GM21619 (cell line): ENCODE measurements around the gene UPK3BL1.
"Not testable (repeated sequence)": the region's sequence is repeated elsewhere in the genome, so short reads cannot be mapped to it uniquely, and the experiment has no call there.

ENCODE experiments used
- ATAC-seq: cut with Tn5 transposase; IDR thresholded peaks from one replicate; pipeline ENCODE4 v1.9.1; 2021; ENCODE audit not compliant: unreplicated experiment

UPK3BL1 gene

DNA sequence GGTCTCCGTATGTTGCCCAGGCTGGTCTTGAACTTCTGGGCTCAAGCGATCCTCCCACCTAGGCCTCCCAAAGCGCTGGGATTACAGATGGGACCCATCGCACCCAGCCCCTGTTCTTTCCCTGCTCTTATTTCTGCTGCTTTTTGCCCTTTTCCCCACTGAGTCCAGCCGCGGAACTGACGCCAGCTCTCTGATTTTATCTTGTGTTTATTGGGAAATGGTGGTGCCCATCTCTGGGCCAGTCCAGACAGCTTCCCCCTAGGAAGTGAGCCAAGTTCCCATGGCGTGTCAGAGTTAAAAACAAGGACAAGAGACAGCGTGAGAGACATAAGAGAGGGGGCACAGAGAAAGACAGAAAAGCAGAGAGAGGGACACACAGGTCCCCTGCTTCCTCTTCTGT lies 12.0 kb downstream of the UPK3BL1 start:
- ATAC-seq: not testable (repeated sequence)

DNA sequence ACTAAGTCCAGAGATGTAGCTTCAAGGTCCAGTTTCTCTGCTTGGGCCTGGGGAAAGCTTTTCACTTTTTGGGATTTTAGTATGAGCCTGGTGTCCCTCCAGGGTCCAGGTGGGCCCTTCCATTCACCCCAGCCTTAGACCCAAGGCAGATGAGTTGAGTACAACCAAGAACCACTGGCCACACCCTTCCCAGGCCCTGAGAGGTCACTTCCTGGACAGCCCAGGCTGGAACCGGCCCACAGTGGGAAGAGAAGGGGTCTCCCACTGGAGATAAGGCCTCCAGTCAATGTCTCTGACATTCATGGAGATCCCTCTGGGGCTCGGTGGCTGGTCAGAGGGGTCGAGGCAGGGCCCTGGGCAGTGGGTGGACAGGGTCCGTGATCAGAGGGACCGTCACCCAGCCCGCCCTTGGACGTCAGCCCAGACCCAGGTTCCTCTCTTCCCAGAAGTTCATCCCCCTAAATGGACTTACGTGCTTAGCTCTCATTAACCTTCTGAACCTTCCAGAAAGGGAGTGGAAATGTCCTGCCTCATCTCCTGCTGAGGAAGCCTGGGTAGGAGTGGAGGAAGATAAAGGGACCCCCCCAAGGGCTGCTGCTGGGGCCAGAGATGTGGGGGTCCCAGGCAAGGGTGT lies 15.2 kb downstream of the UPK3BL1 start:
- not testable (repeated sequence) for ATAC-seq

DNA sequence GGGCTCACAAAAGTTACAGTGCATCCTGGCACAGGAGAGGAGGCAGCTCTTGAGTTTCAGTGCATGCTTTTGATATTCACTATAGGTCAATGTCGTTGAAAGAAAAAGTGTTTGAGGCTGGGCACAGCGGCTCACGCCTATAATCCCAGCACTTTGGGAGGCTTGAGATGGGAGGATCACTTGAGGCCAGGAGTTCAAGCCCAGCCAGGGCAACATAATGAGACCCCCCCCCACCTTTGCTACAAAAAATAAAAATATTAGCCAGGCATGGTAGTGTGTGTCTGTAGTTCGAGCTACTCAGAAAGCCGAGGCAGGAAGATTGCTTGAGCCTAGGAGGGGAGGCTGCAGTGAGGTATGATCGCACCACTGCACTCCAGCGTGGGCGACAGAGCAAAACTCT lies 24.5 kb downstream of the UPK3BL1 start:
- ATAC-seq: not testable (repeated sequence)

DNA sequence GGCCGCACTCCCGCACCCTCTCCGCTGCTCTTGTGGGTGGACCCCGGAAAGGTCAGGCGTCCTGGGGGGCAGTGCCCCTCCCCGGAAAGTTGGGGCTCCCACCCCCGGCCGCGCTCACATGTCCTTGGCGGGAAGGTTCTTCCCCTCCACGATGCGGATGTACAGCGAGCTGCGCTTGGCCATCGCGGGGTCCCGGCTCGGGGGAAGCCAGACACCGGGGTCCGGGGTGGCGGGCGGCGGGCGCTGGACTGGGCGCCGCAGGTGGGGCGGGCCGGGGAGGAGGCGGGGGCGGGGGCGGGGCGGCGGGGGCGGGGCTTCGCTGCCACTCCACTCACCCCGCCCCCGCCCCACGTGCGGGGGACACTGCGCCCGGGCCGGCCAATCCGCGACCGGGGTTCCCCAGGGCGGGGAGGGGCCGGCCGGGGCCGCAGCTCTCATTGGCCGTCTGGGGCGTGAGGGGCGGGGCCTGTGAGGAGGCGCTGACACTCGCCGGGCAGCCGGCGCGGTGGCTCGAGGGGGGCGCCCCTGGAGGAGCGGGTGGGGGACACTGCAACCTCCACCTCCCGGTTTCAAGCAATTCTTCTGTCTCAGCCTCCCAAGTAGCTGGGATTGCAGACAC lies 26.0 kb downstream of the UPK3BL1 start, which contains the start of gene RASA4:
Gene RASA4 (minus strand): TSS at position 250 of the 619 bp plus-strand sequence. CDS start 67 bp downstream, at position 183.
- peak; percentile 48 for ATAC-seq

DNA sequence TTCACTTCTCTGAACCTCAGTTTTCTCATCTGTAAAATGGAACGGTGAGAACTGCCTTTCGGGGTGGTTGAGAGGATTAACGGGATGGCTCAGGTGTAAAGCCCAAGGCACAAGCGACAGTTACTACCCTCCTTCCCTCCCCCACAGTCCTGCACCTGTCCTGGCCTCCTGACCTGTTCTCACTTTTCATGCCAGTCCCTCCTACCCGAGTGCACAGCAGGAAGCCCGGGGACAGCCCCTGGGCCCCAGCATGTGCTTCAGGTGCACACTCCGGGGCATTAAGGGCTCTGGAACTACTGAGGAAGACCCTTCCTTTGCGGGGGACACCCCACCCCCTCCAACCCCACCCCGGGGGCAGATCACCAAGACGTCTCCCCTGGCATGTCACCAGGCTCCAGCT lies 26.7 kb downstream of the UPK3BL1 start:
- ATAC-seq: not testable (repeated sequence)

DNA sequence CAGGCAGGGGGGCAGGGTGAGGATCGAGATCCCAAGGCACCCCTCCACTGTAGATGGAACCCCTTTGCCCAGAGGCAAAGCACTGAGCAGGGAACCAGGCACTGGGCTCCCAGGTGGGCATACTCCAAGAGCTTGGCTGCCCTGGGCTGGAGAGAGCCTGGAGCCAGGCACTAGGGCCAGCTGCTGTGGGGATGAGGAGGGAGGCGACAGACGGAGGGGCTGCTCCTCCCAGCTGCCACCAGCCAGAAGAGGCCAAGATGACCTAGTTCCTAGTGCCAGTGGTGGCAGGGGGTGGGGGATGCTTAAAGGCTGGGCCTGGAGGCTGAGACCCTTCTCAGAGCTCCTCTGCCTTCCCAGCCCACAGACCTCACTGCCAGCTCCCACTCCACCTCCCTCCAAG lies 27.7 kb downstream of the UPK3BL1 start:
- ATAC-seq: not testable (repeated sequence)

DNA sequence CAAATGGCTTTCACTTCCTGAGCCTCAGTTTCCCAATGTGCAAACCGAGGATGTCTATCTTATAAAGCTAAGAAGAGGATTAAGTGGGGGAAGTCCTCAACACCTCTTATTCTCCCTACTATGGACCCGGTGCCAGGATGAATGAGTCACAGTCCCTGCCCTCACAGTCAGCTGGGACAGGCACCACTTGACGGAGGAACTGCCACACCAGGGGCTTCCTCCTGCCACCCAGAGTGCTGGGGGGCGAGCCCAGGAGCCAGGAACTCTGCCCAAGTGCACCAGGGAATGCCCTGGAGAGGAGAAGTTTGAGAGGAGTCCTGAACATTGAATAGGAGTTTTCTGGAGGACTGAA lies 28.3 kb downstream of the UPK3BL1 start:
- ATAC-seq: peak; percentile 22

DNA sequence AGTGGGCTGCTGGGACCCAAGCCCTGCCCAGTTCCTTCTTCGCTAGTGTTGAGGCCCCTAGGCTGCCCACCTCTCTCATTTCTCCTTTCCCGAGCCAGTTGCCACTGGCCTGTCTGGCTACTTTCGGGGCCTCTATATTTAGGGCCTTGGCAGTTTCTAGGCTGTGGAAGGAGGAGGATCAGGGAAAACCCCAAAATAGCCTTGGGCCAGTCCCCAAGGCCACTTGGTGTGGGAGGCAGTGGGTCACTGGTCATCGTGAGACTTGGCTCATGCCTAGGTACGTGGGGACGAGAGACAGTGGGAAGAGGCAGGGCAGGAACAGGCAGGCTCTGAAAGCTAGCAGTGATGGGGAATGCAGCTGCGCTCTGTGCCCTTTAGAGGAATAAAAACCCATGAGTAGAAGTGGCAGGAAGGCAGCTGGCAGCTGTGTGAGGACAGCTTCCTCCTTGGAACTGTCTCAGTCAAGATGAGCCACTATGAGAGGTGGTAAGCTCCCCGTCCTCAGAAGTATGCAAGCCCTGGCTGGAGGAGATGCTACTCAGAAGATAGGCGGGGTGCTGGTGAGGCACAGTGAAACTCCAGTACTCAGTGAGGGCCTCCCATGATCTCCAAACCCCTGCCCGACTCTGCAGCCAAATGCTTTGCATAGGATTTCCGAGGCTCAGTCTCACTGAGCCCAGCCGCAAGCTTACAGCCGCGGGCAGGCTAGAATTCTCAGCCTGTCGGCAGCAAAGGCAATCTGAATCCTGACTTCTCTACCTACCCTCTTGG lies 28.8 kb downstream of the UPK3BL1 start:
- ATAC-seq: peak; percentile 69

DNA sequence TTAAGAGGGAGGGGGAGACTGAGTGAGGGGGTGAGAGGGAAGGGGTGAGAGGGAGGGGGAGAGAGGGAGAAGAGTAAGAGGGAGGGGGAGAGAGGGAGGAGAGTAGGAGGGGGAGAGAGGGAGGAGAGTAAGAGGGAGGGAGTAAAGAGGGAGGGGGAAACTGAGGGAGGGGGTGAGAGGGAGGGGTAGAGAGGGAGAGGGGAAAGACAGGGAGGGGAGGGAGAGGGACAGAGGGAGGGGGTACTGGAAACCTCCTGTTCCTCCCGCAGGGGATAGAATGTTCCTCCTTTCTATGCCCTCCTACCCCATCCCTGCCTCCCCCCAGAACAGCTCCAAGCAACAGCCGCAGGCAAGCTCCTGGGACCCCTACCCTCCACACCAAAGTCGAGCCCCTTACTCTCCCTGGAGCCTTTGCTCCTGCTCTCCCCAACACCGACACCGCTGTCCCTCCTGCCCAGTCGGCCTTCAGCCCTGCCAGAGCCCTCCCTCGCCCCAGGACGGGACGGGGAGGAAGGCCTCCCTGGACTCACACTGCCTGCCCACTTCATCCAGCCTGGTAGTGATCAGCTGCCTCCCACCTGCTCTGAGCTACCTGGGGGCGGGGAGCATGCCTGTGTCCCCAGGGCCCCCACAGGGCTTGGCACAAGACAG lies 30.8 kb downstream of the UPK3BL1 start:
- ATAC-seq: not testable (repeated sequence)

DNA sequence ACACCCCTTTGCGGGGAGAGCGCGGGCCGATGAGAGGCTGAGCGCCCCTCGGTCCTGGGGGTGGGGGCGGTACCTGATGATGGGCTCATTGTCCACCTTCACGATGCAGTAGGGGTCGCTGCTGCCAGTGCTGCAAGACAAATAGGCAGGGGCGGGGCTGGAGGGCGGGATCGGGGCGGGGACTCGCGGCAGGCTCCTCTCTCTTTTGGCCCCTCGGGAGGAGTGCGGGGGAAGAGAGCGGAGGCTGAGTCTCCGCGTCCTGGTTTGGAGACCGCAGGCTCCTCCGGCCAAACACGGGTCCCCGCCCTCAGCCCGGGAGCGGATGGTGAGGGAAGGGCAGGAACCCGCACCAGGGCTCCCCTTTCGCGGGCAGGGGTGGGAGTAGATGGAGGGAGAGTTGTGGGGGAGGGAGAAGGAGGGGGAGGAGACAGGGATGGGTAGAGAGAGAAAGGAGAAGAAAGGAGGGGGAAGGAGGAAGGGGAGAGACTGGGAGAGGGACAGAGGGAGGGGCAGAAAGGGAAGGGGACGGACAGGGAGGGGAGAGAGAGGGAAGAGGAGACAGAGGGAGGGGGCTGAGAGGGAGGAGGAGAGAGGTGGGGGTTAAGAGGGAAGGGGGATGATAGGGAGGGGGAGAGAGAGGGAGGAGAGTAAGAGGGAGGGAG lies 31.4 kb downstream of the UPK3BL1 start:
- ATAC-seq: peak; percentile 27

DNA sequence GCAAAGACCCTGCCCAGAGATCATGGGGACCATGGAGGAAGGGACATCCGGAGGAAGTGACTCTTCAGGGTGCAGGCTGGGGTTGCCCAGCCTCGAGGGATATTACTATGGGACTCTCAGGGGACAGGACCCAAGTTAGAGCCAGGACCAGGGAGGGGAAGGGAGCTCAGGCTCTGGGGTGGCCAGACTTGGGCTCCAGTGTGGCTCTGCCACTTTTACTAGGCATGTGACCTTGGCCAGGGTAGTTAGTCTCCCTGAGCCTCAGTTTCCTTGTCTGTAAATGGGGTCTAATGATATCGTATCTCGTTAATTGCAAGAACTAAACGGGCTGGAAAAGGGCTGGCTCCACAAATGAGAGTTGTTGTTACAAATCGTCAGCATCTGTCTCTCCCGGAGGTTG lies 32.1 kb downstream of the UPK3BL1 start:
- ATAC-seq: not testable (repeated sequence)

DNA sequence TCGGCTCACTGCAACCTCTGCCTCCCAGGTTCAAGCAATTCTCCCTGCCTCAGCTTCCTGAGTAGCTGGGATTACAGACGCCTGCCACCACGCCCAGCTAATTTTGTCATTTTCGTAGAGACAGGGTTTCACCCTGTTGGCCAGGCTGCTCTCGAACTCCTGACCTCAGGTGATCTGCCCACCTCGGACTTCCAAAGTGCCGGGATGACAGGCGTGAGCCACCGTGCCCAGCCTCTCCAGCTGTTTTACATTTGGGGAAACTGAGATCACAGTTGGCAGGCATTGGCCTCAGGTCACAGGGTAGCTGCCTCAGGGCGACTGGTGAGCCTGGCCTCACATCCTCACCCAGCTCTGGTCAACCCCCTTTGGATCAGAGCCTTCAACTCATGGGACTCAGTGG lies 32.9 kb downstream of the UPK3BL1 start:
- ATAC-seq: not testable (repeated sequence)

DNA sequence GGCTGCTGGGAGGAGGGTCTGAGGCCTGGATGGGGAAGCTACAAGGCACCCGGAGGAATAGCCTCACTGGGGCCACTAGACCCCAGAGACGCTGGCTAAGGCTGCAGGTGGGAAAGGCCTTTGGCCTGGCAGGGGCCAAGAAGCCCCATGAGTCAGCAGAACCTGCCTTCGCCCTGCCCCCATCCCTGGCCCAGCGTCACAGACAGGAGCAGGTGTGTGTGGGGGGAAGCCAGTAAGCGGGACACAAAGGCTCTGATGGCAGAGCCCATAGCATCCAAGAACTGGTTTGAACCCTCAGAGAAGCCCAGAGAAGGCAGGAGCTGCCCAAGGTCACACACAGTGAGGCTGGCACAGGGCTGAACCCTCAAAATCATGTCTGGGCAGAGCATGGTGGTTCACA lies 35.7 kb downstream of the UPK3BL1 start:
- not testable (repeated sequence) for ATAC-seq

DNA sequence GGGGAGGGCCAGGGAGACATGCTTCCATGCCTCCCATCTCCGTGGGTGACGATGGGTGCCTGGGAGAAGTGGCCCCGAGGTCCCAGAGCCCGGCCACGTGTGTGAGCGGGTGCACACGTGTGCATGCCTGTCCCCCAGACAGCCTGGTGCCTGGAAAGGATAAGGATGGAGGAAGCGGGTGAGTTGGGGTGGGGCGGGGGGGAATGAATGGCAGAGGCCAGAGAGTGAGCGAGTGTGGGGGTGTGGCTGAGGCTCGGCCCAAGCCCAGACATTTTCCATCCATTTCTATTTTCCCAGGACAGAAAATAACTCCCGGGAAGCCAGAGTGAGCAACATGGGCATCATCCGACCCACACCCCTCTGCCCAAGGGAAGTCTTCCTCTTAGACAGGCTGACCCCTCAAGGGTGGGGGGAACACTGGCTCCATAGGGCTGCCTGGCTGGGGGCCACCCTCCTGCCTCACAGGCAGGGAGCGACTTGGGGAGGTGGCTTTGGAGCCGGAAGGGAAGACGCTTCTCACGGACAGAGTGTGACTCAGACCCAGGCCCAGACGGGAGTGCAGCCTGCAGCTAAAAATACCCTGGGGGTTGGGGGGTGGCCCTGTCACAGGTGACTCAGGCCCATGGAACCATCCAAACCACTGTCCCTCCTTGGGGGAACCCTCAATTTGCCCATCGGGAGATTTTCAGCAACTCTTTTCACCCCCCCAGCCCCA lies 38.0 kb downstream of the UPK3BL1 start:
- not testable (repeated sequence) for ATAC-seq

DNA sequence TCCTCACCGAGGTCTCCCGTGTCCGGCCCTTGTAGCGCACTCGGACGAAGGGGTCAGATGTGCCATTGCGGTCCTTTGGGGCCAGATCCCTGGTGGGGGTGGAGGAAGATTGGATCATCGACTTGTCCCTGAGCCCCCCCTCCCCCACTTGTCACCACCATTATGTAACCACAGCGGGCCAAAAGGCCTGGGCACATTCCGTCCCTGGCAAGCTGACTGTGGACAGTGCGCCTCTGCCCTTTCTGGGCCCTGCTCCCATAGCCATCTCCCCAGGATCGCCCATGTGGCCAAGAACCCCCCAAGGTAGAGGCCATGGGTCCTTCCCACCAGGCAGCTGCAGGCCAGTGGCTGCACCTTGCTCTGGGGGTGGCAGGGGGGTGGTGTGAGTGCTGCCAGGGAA lies 40.3 kb downstream of the UPK3BL1 start:
- ATAC-seq: not testable (repeated sequence)

DNA sequence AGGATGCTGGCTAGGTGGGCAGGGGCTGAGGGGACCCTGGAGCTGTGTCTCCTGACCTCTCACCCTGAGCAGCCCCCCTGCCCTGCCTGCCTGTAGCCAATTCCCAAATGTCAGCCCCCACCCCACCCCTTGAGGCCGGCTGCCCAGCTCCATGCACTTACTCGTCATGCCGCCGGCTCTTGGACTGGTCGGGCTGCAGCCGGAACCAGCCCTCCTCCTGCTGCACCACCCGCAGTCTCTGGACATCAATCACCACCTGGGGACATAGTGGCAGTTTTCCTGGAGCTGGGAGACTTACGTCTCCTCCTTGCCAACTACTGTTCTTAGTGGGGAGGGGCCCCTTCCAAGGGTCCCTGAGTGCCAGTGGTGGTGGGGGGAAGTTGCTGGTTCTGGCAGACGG lies 42.9 kb downstream of the UPK3BL1 start:
- ATAC-seq: not testable (repeated sequence)

DNA sequence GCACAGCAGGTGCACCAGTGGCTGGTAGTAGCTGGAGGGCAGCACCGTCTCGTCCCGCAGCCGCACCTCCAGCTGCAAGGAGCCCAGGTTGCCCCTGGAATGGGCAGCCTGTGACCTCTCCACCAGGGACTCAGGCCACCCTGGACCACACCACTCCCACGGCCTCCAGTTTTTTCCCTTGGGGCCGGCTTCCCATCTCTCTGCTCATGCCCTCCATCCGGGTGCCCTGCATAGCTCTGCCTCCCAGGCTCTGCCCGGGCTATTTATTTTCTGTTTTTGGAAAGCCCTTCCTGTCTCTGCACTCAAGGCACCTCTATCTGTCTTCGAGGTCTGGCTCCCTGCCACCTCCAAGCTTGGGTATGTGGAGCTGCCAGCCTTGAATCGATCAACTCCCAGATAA lies 46.6 kb downstream of the UPK3BL1 start:
- not testable (repeated sequence) for ATAC-seq

DNA sequence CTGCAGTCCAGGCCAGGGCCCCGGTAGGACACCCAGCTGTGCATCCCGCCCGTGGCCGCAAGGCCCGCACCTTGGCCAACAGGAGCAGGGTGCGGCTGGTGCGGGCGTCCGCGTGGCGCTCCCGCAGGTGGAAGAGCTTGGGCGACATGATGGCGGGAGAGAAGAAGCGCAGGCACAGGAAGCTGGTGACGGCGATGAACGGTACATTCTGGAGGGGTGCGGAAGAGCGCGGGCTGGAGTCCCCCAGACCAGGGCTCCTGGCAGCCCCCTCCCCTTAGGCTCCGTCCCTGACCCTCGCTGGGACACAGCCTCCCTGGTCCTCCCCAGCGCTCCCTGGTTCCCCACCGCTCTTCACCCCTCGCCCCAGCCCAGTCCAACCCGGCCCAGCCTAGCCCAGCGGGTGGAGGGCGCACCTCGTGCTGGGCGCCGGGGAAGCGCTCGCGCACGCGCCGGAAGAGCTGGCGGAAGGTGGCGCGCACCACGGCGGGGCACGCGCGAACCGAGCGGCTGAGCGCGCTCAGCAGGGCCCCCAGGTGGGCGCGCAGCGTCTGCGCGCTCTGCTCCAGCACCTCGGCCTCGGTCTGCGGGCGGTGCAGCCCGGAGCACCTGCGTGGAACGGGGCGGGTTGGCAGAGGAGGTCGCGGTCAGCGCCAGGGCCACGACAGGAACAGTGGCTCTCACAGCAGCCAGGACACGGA lies 48.8 kb downstream of the UPK3BL1 start:
- ATAC-seq: peak; percentile 61

DNA sequence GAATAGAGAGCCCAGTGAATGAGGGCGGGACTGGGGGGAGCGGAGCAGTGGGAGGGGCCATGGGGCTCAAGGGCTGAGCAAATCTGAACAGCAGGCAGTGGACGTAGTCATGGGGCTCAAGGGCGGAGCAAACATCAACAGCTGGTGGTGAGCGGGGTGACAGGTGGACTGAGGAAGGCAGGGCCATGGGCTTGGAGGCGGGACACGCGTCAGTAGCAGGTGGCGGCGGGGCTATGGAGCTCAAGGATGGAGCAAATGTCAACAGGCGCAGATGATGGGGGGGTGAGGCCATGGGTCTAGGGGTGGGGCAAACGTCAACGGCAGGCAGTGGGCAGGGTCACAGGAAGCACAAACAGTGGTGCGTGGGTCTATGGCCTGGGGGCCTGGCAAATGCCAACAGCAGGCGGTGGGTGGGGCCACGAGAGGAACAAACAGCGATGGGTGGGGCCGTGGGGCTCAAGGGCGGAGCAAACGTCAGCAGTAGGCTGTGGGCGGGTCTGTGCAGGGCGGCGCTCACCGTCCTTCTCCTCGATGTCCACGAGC lies 50.0 kb downstream of the UPK3BL1 start:
- peak; percentile 73 for ATAC-seq
